ENCODE data around the gene CTBS. TPM values are rescaled to one million over a fixed set of nuclear protein-coding genes. Genes with fewer than 3 reads are reported as not detected.

CTBS gene
- total and polyA plus RNA-seq, 2 of the 13 experiments (the other 11 are each of a cell fraction or from before 2014, with no cell fraction given) = 4.7 to 12.4 TPM

DNA sequence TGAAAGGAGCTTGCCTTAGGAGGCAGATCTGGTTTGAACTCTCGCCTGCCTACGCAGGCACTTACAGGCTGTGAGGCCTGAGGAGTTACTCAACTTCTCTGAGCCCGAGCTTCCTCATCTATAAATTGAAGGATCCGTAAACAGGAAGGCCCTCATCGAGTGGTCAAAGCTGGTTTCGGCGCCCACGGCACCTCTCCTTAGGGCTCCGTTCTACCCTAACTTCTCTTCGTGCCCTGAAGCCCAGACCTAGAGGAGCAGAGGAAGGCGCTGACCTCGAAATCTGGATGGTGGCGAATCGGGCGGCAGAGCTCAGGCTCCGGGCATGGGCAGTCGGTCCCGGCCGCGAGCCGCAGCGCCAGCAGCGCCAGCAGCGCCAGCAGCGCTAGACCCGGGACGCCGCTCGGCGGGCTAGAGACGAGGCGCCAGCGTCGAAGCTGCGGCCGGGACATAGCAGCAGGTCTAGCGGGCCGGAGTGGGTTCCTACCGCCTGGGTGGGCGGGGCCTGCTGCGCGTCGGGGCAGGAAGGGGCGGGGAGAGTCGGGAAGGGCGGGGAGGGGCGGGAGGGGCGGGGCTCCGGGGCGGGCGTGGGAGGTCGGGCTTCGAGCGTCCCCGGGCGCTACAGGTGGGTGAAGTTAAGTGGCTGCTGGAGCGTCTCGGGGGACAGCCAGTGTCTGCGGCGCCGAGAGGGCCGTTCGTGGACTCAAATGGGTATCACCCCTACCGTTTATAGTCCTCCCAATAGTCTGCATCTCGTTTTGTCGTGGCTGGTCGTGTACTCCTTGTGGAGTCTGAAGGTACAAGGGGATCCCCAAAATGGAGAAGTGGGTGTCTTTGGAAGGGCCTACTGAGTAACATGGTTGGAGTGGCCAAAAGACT lies at the start of gene CTBS (continued):
- TF ChIP-seq ZEB1 (IDR thresholded peaks at IDR 0.05; ENCODE audit: insufficient replicate concordance, low read depth) (no peak), NRL (CRISPR knock-in tag; IDR thresholded peaks at IDR 0.05; ENCODE audit: borderline replicate concordance) (peak; percentile 90), NFKB2 (CRISPR knock-in tag; IDR thresholded peaks at IDR 0.05; ENCODE audit: borderline replicate concordance) (peak; percentile 81; the same call in 1 of the 2 replicates), ZNF572 (CRISPR knock-in tag; IDR thresholded peaks at IDR 0.05) (no peak), KDM4B (CRISPR knock-in tag; IDR thresholded peaks at IDR 0.05) (no peak), ZNF276 (CRISPR knock-in tag; IDR thresholded peaks at IDR 0.05; ENCODE audit: low read depth) (no peak), LRRFIP1 (CRISPR knock-in tag; conservative IDR thresholded peaks at IDR 0.05) (no peak), ZNF235 (CRISPR knock-in tag; IDR thresholded peaks at IDR 0.05; ENCODE audit: borderline replicate concordance) (0 out of 2 replicates have a peak, but pooled peaks have one; percentile 48), CCDC6 (CRISPR knock-in tag; IDR thresholded peaks at IDR 0.05) (no peak; the same call in none of the 2 replicates), ZNF777 (CRISPR knock-in tag; IDR thresholded peaks at IDR 0.05) (no peak), ZKSCAN1 (IDR thresholded peaks at IDR 0.05; ENCODE audit: low read length) (no peak), ZMYM4 (CRISPR knock-in tag; IDR thresholded peaks at IDR 0.05) (peak; percentile 91), ZKSCAN8 (CRISPR knock-in tag; IDR thresholded peaks at IDR 0.05; ENCODE audit: borderline replicate concordance) (0 out of 2 replicates have a peak, but pooled peaks have one; percentile 31), HNF1A (IDR thresholded peaks at IDR 0.05; ENCODE audit: low read depth) (no peak), HNF1A (CRISPR knock-in tag; IDR thresholded peaks at IDR 0.05; ENCODE audit: borderline replicate concordance) (0 out of 2 replicates have a peak, but pooled peaks have one; percentile 34), NFE2 (CRISPR knock-in tag; IDR thresholded peaks at IDR 0.05) (no peak), PHF8 (CRISPR knock-in tag; IDR thresholded peaks at IDR 0.05) (peak; percentile 80), MTA1 (CRISPR knock-in tag; IDR thresholded peaks at IDR 0.05; ENCODE audit: borderline replicate concordance) (no peak; the same call in 1 of the 2 replicates), KDM5B (CRISPR knock-in tag; IDR thresholded peaks at IDR 0.05; ENCODE audit: borderline replicate concordance) (peak; percentile 76; the same call in 1 of the 2 replicates), MED1 (CRISPR knock-in tag; IDR thresholded peaks at IDR 0.05) (no peak), SMARCE1 (IDR thresholded peaks at IDR 0.05; ENCODE audit: borderline replicate concordance) (no peak), ZNF652 (CRISPR knock-in tag; IDR thresholded peaks at IDR 0.05; ENCODE audit: borderline replicate concordance, low read depth) (no peak)

All from HepG2 (cell line).